ENCODE measurements around the gene ZBTB5. TPM values are rescaled to one million over a fixed set of nuclear protein-coding genes. Genes with fewer than 3 reads are reported as not detected.

ZBTB5 gene
- total and polyA plus RNA-seq, 2 of the 8 experiments (the other 6 are each of a cell fraction or from before 2014, with no cell fraction given) = 13.3 to 14.5 TPM

- no peak overlapping the region for H2AK5ac ChIP-seq (ENCODE audit: low read depth, low read length)
- H3K9me3 ChIP-seq (ENCODE audit: insufficient read depth in 2 of 2, low read depth in 1 of 2, low read length in 1 of 2) = no peaks in the 10 kb centered on the region
- peaks cover 6% of the 10 kb centered on the region in 2 experiments for H4K20me1 ChIP-seq (replicated peaks in 1 of 2; ENCODE audit: control insufficient read depth in 1 of 2, insufficient read depth in 2 of 2, low read length in 2 of 2)
- no peak overlapping the region for H4K8ac ChIP-seq (ENCODE audit: extremely low read depth, insufficient read depth, low read length)
- no peak overlapping the region for H4K91ac ChIP-seq (replicated peaks; ENCODE audit: insufficient read length, low read length)
- no peak overlapping the region for H3K9ac ChIP-seq (replicated peaks in 1 of 4; ENCODE audit: extremely low read depth in 1 of 4, low read depth in 3 of 4, low read length in 3 of 4)
- no peak overlapping the region for H3K14ac ChIP-seq (ENCODE audit: insufficient read length)
- H2BK15ac ChIP-seq (ENCODE audit: low read length) = no peak overlapping the region
- FAIRE-seq (no peak), DNase-seq (ENCODE audit: low read depth in 1 of 2, low spot score in 2 of 2) (no peak)
- H3K23ac ChIP-seq (ENCODE audit: insufficient read length) = no peak overlapping the region
- no peak overlapping the region for H3K18ac ChIP-seq (ENCODE audit: extremely low read depth, low read length)
- no peaks in the 10 kb centered on the region for H3K23me2 ChIP-seq (ENCODE audit: low read depth, low read length)
- H3K27me3 ChIP-seq (replicated peaks in 1 of 4; ENCODE audit: control insufficient read depth in 3 of 4, extremely low read depth in 1 of 4, insufficient read depth in 3 of 4, low read length in 3 of 4) = no peaks in the 10 kb centered on the region
- CTCF ChIA-PET (ENCODE audit: partially characterized antibody) = interaction anchor here (1.3 to 2.3 kb wide), 3 partner anchors 9 to 18 kb away, joined by 4 to 13 read pairs (median 5); no protein-coding TSS in a partner anchor
- H3K4ac ChIP-seq (replicated peaks; ENCODE audit: insufficient read length, low read depth, low read length) = no peak overlapping the region
- H2AFZ ChIP-seq (ENCODE audit: low read length) = no peak overlapping the region
- no peaks in the 10 kb centered on the region for H3K79me1 ChIP-seq (ENCODE audit: low read depth, low read length)
- H3K4me3 ChIP-seq (ENCODE audit: extremely low read depth in 1 of 4, insufficient read depth in 2 of 4, low read depth in 3 of 4, low read length in 4 of 4) = no peak overlapping the region
- H3K56ac ChIP-seq (replicated peaks; ENCODE audit: insufficient read length, low read depth, low read length) = no peak overlapping the region
- no peaks in the 10 kb centered on the region for H3K79me2 ChIP-seq (ENCODE audit: control insufficient read depth in 1 of 2, insufficient read depth in 2 of 2, low read length in 2 of 2)
- H3K27ac ChIP-seq (ENCODE audit: low read depth, low read length) = no peak overlapping the region
- H3K36me3 ChIP-seq (ENCODE audit: control insufficient read depth in 2 of 4, insufficient read depth in 4 of 4, low read length in 3 of 4) = peaks cover 25 to 82% (median 65%) of the 10 kb centered on the region in 4 experiments
- no peak overlapping the region for H3K4me2 ChIP-seq (ENCODE audit: insufficient read depth in 1 of 2, low read depth in 2 of 2, low read length in 2 of 2)
- no peaks in the 10 kb centered on the region for H3K4me1 ChIP-seq (replicated peaks in 1 of 4; ENCODE audit: control insufficient read depth in 3 of 4, insufficient read depth in 4 of 4, low read length in 3 of 4)
- TF ChIP-seq SIRT6 (IDR thresholded peaks at IDR 0.05; ENCODE audit: low read length) (no peak), MAFK (IDR thresholded peaks at IDR 0.05; ENCODE audit: low read depth, low read length) (no peak), SIX5 (IDR thresholded peaks at IDR 0.05; ENCODE audit: low read depth, low read length) (no peak), ZNF274 (IDR thresholded peaks at IDR 0.05; ENCODE audit: borderline replicate concordance, extremely low read depth, low read length) (no peak), POU5F1 (IDR thresholded peaks at IDR 0.05; ENCODE audit: low read depth, low read length) (no peak), ATF2 (IDR thresholded peaks at IDR 0.05; ENCODE audit: low read length) (no peak), RBBP5 (IDR thresholded peaks at IDR 0.05; ENCODE audit: borderline replicate concordance, low read depth, low read length) (no peak), GABPA (IDR thresholded peaks at IDR 0.05; ENCODE audit: borderline replicate concordance, insufficient read depth, low read length) (no peak)
- TF ChIP-seq, protein P1, sequence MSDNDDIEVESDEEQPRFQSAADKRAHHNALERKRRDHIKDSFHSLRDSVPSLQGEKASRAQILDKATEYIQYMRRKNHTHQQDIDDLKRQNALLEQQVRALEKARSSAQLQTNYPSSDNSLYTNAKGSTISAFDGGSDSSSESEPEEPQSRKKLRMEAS (IDR thresholded peaks at IDR 0.05) = no peak
- POLR2A ChIA-PET (ENCODE audit: partially characterized antibody) = interaction anchor here (0.7 to 1.7 kb wide), 3 partner anchors 10 to 853 kb away, joined by 3 to 8 read pairs (median 3); no protein-coding TSS in a partner anchor
- no peak overlapping the region for H2BK120ac ChIP-seq (replicated peaks; ENCODE audit: low read depth, low read length)
- H4K5ac ChIP-seq (ENCODE audit: insufficient read length, low read depth, low read length) = no peak overlapping the region
- H2BK5ac ChIP-seq (ENCODE audit: low read depth, low read length) = no peak overlapping the region
- no peak overlapping the region for H2BK20ac ChIP-seq (ENCODE audit: low read length)
- WGBS, 2 experiments (ENCODE audit: extremely low coverage in 1 of 2, insufficient coverage in 1 of 2, insufficient read length in 1 of 2, insufficient replicate concordance in 2 of 2, low coverage in 1 of 2, low lambda C conversion rate in 2 of 2, missing lambda C conversion rate in 1 of 2) = 87% methylated on average over 6 of the region's 6 CpGs; no CpG with 5 or more reads in 1 of the 2 experiments
- H2BK12ac ChIP-seq (ENCODE audit: low read depth, low read length) = no peak overlapping the region
Measured at GRCh38 chr9:37499297-37499696, 34.0 kb upstream of the ZBTB5 start.

Measured in H1 (cell line).